ENCODE data around the gene DSTN. TPM values are rescaled to one million over a fixed set of nuclear protein-coding genes. Genes with fewer than 3 reads are reported as not detected.
"Not testable (repeated sequence)": the region's sequence is repeated elsewhere in the genome, so short reads cannot be mapped to it uniquely, and the experiment has no call there.

Gene DSTN
- total and polyA plus RNA-seq, 4 donors, result 174 to 405 (median 314) TPM

GRCh38 chr20:17652411-17652810 lies 82.5 kb downstream of the DSTN start:
- peaks cover 13% of the 10 kb centered on the region for H3K36me3 ChIP-seq (ENCODE audit: control insufficient read depth, insufficient read depth, low read length)
- no peaks in the 10 kb centered on the region for H3K27me3 ChIP-seq (ENCODE audit: control insufficient read depth, insufficient read depth, low read length)
- 85% methylated on average over 9 of the region's 10 CpGs for WGBS (ENCODE audit: insufficient coverage)
- H3K27ac ChIP-seq (ENCODE audit: low read depth, low read length), result no peak overlapping the region
- H3K9me3 ChIP-seq (ENCODE audit: control insufficient read depth, insufficient read depth, low read length), result no peaks in the 10 kb centered on the region
- H3K4me3 ChIP-seq (ENCODE audit: low read depth, low read length), result no peak overlapping the region
- H3K4me1 ChIP-seq (ENCODE audit: control insufficient read depth, insufficient read depth, low read length), result peaks cover 34% of the 10 kb centered on the region
- no peak for DNase-seq (ENCODE audit: low read depth in 4 of 6, low spot score in 6 of 6)

GRCh38 chr20:17653835-17654648 lies 84.2 kb downstream of the DSTN start:
- whole genome bisulfite sequencing (ENCODE audit: insufficient coverage), result 91% methylated on average over 8 of the region's 11 CpGs
- Histone ChIP-seq H3K9me3 (ENCODE audit: control insufficient read depth, insufficient read depth, low read length) (no peaks in the 10 kb centered on the region), H3K27ac (ENCODE audit: low read depth, low read length) (no peak overlapping the region), H3K27me3 (ENCODE audit: control insufficient read depth, insufficient read depth, low read length) (no peaks in the 10 kb centered on the region), H3K4me3 (ENCODE audit: low read depth, low read length) (no peak overlapping the region), H3K4me1 (ENCODE audit: control insufficient read depth, insufficient read depth, low read length) (peaks cover 24% of the 10 kb centered on the region), H3K36me3 (ENCODE audit: control insufficient read depth, insufficient read depth, low read length) (peaks cover 22% of the 10 kb centered on the region)
- no peak for DNase-seq (ENCODE audit: low read depth in 4 of 6, low spot score in 6 of 6)

DNA sequence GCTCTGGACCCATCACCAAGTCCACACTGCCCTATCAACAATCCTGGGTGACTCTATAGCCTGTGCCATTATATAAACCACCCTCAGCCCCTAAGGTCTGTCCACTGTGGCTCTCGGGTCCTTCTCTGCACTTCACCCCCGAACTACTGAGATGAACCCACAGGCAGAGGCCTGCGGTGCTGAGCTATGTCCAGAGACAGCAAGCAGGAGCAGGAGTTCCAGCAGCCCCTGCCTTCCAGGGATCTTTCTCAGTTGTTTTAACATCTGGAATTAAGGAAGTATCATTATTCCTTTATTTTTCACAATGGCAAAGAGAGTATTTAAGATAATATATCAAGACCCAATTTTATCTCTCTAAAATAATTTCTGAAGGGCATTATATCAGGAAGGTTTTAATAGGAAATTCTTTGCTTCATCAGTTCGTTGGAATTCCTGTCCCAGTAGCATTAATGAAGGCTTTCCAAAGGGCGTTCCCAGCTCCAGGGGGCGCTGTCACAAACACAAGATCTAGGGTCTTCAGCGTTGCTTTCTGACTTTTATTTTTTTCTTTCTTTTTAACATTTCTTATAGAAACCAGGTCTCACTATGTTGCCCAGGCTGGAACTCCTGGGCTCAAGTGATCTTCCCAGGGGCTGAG lies 84.9 kb downstream of the DSTN start:
- WGBS (ENCODE audit: insufficient coverage), result 85% methylated on average over 4 of the region's 7 CpGs
- H3K4me3 ChIP-seq (ENCODE audit: low read depth, low read length), result no peak overlapping the region
- no peaks in the 10 kb centered on the region for H3K9me3 ChIP-seq (ENCODE audit: control insufficient read depth, insufficient read depth, low read length)
- H3K27ac ChIP-seq (ENCODE audit: low read depth, low read length), result no peak overlapping the region
- DNase-seq (ENCODE audit: low read depth in 4 of 6, low spot score in 6 of 6), result no peak
- peaks cover 16% of the 10 kb centered on the region for H3K4me1 ChIP-seq (ENCODE audit: control insufficient read depth, insufficient read depth, low read length)
- H3K27me3 ChIP-seq (ENCODE audit: control insufficient read depth, insufficient read depth, low read length), result no peaks in the 10 kb centered on the region
- peaks cover 28% of the 10 kb centered on the region for H3K36me3 ChIP-seq (ENCODE audit: control insufficient read depth, insufficient read depth, low read length)

GRCh38 chr20:17655286-17655651 lies 85.4 kb downstream of the DSTN start:
- Histone ChIP-seq H3K27ac (ENCODE audit: low read depth, low read length) (no peak overlapping the region), H3K4me3 (ENCODE audit: low read depth, low read length) (no peak overlapping the region), H3K4me1 (ENCODE audit: control insufficient read depth, insufficient read depth, low read length) (peaks cover 12% of the 10 kb centered on the region), H3K27me3 (ENCODE audit: control insufficient read depth, insufficient read depth, low read length) (no peaks in the 10 kb centered on the region), H3K9me3 (ENCODE audit: control insufficient read depth, insufficient read depth, low read length) (no peaks in the 10 kb centered on the region), H3K36me3 (ENCODE audit: control insufficient read depth, insufficient read depth, low read length) (peaks cover 32% of the 10 kb centered on the region)
- no peak for DNase-seq (ENCODE audit: low read depth in 4 of 6, low spot score in 6 of 6)
- 68% methylated on average over 5 of the region's 7 CpGs for WGBS (ENCODE audit: insufficient coverage)

GRCh38 chr20:17655865-17656479 lies 86.1 kb downstream of the DSTN start:
- Histone ChIP-seq H3K4me3 (ENCODE audit: low read depth, low read length) (no peak overlapping the region), H3K36me3 (ENCODE audit: control insufficient read depth, insufficient read depth, low read length) (peaks cover 32% of the 10 kb centered on the region), H3K27ac (ENCODE audit: low read depth, low read length) (no peak overlapping the region), H3K9me3 (ENCODE audit: control insufficient read depth, insufficient read depth, low read length) (no peaks in the 10 kb centered on the region), H3K4me1 (ENCODE audit: control insufficient read depth, insufficient read depth, low read length) (peaks cover 10% of the 10 kb centered on the region), H3K27me3 (ENCODE audit: control insufficient read depth, insufficient read depth, low read length) (no peaks in the 10 kb centered on the region)
- 92% methylated on average over 11 of the region's 11 CpGs for WGBS (ENCODE audit: insufficient coverage)
- DNase-seq (ENCODE audit: low read depth in 4 of 6, low spot score in 6 of 6), result no peak

DNA sequence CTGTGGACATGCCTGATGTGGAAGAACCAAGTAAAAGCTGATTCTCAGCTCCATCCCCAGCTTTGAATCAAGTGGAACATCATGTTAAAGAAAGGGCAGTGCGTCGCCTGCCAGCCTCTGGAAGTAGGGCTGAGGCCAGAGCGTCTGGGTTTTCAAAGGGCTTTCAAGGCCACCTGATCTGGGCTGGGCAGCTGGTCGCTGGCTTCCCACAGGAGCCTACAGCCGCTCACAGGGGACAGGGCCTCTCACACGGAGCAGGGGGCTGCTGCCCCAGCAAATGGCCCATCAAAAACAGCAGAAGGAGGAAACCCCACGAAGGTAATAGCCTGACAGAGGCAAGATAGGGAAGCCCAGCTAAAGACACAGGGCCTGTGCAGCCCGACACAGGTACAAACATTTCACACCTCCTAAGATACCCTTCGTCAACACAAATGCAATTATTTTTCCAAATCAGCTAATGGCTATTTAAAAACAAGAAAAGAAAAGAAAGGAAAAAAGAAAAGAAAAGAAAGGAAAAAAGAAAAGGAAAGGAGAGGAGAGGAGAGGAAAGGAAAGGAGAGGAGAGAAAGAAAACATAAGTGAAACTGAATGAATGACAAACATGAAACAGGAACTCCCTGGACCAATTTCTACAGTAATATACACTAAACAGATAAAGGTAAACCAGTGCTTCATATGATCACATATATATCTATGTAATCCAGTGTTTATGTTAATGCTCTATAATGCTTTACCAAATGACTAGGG lies 87.4 kb downstream of the DSTN start:
- no peaks in the 10 kb centered on the region for H3K9me3 ChIP-seq (ENCODE audit: control insufficient read depth, insufficient read depth, low read length)
- H3K27me3 ChIP-seq (ENCODE audit: control insufficient read depth, insufficient read depth, low read length), result no peaks in the 10 kb centered on the region
- H3K4me1 ChIP-seq (ENCODE audit: control insufficient read depth, insufficient read depth, low read length), result peaks cover 3% of the 10 kb centered on the region
- 47% methylated on average over 7 of the region's 9 CpGs for WGBS (ENCODE audit: insufficient coverage)
- H3K4me3 ChIP-seq (ENCODE audit: low read depth, low read length), result no peak overlapping the region
- peaks cover 30% of the 10 kb centered on the region for H3K36me3 ChIP-seq (ENCODE audit: control insufficient read depth, insufficient read depth, low read length)
- DNase-seq (ENCODE audit: low read depth in 4 of 6, low spot score in 6 of 6), result no peak
- no peak overlapping the region for H3K27ac ChIP-seq (ENCODE audit: low read depth, low read length)

GRCh38 chr20:17657898-17658647 lies 88.2 kb downstream of the DSTN start:
- WGBS (ENCODE audit: insufficient coverage), result 96% methylated on average over 7 of the region's 9 CpGs
- H3K36me3 ChIP-seq (ENCODE audit: control insufficient read depth, insufficient read depth, low read length), result peaks cover 26% of the 10 kb centered on the region
- DNase-seq (ENCODE audit: low read depth in 4 of 6, low spot score in 6 of 6), result no peak

GRCh38 chr20:17658648-17658993 lies 88.7 kb downstream of the DSTN start:
- DNase-seq (ENCODE audit: low read depth in 4 of 6, low spot score in 6 of 6), result no peak
- no peaks in the 10 kb centered on the region for H3K27me3 ChIP-seq (ENCODE audit: control insufficient read depth, insufficient read depth, low read length)
- H3K36me3 ChIP-seq (ENCODE audit: control insufficient read depth, insufficient read depth, low read length), result peaks cover 22% of the 10 kb centered on the region
- H3K4me3 ChIP-seq (ENCODE audit: low read depth, low read length), result no peak overlapping the region
- WGBS (ENCODE audit: insufficient coverage), result 100% methylated on average over 2 of the region's 2 CpGs
- no peak overlapping the region for H3K27ac ChIP-seq (ENCODE audit: low read depth, low read length)
- H3K4me1 ChIP-seq (ENCODE audit: control insufficient read depth, insufficient read depth, low read length), result no peaks in the 10 kb centered on the region
- H3K9me3 ChIP-seq (ENCODE audit: control insufficient read depth, insufficient read depth, low read length), result no peaks in the 10 kb centered on the region

More at GRCh38 chr20:17657898-17658647, 88.2 kb downstream of the DSTN start:
- H3K9me3 ChIP-seq (ENCODE audit: control insufficient read depth, insufficient read depth, low read length), result no peaks in the 10 kb centered on the region
- no peaks in the 10 kb centered on the region for H3K27me3 ChIP-seq (ENCODE audit: control insufficient read depth, insufficient read depth, low read length)
- no peak overlapping the region for H3K27ac ChIP-seq (ENCODE audit: low read depth, low read length)
- H3K4me3 ChIP-seq (ENCODE audit: low read depth, low read length), result no peak overlapping the region
- no peaks in the 10 kb centered on the region for H3K4me1 ChIP-seq (ENCODE audit: control insufficient read depth, insufficient read depth, low read length)

DNA sequence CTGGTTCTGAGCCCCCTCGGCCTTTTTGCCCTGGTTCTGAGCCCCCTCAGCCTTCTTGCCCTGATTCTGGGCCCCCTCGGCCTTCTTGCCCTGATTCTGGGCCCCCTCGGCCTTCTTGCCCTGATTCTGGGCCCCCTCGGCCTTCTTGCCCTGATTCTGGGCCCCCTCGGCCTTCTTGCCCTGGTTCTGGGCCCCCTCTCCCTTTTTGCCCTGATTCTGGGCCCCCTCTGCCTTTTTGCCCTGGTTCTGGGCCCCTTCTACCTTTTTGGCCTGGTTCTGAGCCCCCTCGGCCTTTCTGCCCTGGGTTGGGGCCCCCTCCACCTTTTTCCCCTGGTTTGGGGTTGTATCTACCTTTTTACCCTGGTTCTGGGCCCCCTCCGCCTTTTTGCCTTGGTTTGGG lies 89.5 kb downstream of the DSTN start:
- peaks cover 22% of the 10 kb centered on the region for H3K36me3 ChIP-seq (ENCODE audit: control insufficient read depth, insufficient read depth, low read length)
- not testable (repeated sequence) for H3K27me3 ChIP-seq (ENCODE audit: control insufficient read depth, insufficient read depth, low read length); H3K4me3 ChIP-seq (ENCODE audit: low read depth, low read length); H3K27ac ChIP-seq (ENCODE audit: low read depth, low read length); H3K9me3 ChIP-seq (ENCODE audit: control insufficient read depth, insufficient read depth, low read length); H3K4me1 ChIP-seq (ENCODE audit: control insufficient read depth, insufficient read depth, low read length); DNase-seq (ENCODE audit: low read depth in 4 of 6, low spot score in 6 of 6)
- 100% methylated on average over 4 of the region's 7 CpGs for WGBS (ENCODE audit: insufficient coverage)
